ENCODE results near the gene ZBTB46.
"Not testable (repeated sequence)": the region's sequence is repeated elsewhere in the genome, so short reads cannot be mapped to it uniquely, and the experiment has no call there.

The ZBTB46 gene

GRCh38 chr20:63858393-63859165 is 27.5 kb upstream of the ZBTB46 start:
- DNase-seq (ENCODE audit: low read depth) = peak; percentile 91

GRCh38 chr20:63857764-63858392 is 26.8 kb upstream of the ZBTB46 start:
- no peak for DNase-seq (ENCODE audit: low read depth)

GRCh38 chr20:63856098-63856511 is 25.0 kb upstream of the ZBTB46 start:
- DNase-seq (ENCODE audit: low read depth) = no peak

DNA sequence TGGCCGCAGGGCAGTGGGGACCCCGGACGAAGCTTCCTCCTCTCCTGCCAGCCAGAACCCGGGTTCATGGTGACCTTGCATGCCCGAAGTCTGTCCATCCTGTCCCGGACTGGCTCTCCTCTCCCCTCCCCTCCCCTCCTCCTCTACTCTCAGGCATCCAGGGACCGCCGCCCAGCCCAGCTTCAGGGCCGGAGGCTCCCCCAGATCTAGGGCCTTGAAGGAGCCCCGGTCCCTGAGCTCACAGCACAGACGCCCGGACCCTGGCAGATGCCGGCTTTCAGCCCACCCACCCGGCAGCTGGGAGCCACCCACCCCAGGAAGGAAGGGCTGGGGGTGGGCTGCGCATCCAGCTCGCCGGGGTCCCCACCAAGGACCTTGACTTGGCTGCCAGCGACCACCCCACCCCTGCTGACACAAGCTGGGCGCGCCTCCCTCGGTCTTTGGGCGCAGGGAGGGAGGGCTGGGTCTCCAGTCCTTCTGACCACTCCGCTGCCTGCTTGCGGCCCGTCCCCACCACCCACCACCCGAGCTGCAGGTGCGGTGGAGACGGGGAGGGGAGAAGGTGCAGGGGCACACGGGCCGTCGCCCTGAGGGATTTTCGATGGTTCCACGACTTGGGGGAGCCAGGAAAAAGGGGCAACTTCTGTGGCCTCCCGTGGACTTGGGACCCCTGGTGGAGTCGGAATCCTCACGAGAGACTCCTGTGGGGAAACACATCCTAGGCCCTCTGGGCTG is 24.5 kb upstream of the ZBTB46 start:
- no peak for DNase-seq (ENCODE audit: low read depth)

DNA sequence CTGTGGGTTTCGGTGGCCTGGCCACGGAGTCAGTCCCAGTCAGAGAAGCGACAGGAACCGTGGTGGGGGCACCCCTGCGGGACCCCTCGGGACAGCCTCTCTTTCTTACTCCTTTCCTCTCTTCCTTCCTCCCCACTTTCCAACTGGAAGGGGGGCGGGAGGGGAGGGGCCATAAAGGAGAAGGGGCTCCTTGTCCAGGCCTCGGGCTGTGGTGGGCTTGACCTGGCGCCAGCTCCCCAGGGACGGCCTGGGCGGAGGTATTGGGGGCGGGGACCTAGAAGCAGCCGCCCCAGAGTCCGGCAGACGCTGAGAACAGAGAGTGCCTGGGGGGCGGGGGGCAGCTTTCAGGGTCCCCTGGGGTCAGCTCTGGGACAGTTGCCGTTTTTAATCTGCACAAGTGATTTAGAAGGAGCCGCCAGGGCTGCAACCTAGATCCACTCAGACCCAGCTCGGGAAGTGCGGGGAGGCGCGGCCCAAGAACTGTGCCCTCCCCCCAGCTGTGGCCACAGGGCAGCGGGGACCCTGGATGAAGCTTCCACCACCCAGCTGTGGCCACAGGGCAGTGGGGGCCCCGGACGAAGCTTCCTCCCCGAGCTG is 23.8 kb upstream of the ZBTB46 start:
- DNase-seq (ENCODE audit: low read depth) = no peak

GRCh38 chr20:63854069-63854765 is 23.2 kb upstream of the ZBTB46 start:
- DNase-seq (ENCODE audit: low read depth) = peak; percentile 90

GRCh38 chr20:63853733-63854068 is 22.6 kb upstream of the ZBTB46 start:
- DNase-seq (ENCODE audit: low read depth) = not testable (repeated sequence)

DNA sequence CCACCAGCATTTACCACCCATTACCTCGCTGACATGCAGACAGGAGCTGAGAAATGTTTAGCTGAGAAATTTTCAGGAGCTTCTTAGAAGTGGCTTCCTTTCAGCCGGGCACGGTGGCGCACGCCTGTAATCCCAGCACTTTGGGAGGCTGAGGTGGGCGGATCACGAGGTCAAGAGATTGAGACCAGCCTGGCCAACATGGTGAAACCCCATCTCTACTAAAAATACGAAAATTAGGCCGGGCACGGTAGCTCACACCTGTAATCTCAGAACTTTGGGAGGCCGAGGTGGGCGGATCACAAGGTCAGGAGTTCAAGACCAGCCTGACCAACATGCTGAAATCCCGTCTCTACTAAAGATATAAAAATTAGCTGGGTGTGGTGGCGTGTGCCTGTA is 20.5 kb upstream of the ZBTB46 start:
- DNase-seq (ENCODE audit: low read depth) = not testable (repeated sequence)

DNA sequence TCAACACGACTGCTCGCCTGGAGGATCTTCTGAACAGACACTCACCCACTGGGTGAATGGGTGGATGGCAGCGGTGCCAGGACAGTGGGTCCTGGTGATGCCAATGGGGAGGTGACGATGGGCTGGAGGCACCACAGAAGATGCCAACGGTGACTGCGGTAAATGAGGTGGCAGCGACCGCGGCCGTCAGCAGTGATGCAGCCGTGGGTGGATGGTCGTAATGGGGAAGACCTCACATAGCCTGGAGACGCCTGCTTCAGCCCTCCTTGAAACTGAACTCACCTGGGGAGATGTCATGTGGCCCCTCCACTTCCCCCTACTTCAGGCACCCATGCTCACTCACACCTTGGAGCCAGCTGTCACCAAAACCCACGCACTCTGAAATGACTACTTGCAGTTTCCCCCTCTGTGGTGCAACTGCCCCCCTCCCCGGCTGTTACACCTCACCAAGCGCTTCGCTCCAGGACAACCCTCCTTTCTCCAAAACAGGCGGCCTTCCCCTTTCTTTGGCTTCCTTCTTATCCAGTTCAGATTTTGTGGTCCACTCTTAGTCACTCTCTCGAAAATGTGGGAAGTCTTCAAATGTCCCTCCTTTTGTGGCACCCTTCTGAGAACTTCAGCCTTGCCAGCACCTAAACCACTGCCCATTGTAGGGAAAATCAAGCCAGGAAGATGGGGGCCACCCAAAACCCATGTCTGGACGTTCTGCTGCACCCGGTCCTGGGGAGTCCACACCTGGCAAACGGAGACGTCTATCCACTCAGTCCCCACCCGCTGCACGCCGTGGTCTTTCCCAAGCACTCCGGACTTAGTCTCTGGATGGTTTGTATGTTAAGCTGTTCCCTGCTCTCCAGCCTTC is 19.9 kb upstream of the ZBTB46 start:
- DNase-seq (ENCODE audit: low read depth) = no peak

DNA sequence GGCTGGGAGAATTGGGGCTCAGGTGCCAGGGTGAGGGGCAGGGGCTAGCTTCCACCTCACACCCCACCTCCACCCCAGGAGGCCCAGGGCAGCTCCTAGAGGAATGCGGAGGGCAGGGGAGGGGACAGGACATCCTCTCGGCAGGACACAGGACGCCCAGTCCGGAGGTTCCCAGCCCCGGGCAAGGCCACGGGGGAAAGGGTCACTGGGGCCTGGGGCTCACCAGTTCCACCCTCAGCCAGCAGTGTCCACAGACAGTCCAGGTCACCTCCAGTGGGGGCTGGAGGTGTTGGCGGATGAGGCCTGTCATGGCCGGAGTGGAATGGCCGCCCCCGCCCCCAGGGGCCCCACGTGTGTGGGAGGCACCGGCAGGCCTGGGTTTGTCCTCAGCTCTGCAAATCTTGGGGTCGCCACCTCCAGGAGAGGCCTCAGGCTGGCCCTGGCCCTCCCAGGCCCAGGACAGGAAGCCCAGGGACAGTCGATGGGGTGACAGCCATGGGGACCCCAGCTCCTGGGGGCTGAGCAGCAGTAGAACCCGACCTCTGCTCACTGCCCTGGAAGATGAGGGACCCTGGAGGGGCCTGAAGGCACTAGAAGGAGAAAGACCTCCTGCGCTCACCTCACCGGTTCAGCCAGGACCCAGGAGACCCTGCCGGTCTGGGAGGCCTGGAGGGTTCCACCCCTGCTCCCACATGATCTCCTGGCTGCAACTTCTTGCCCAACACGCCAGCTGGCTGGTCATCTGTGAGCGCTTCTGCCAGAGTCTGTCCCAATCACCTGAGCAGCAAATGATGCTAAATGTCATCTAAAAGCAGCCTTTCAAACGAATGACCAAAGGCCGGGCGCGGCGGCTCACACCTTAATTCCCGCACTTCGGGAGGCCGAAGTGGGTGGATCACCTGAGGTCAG is 17.2 kb upstream of the ZBTB46 start:
- no peak for DNase-seq (ENCODE audit: low read depth)

GRCh38 chr20:63847237-63848002 is 16.4 kb upstream of the ZBTB46 start:
- DNase-seq (ENCODE audit: low read depth) = peak; percentile 96

DNA sequence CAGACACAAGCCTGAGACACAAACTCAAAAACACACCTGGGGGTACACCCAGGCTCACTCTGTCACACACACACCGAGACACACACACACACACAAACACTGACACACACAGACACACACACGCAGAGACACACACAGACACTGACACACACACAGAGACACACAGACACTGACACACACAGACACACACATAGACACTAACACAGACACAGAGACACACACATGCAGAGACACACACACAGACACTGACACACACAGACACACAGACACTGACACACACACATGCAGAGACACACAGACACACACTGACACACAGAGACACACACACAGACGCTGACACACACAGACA is 15.8 kb upstream of the ZBTB46 start:
- no peak for DNase-seq (ENCODE audit: low read depth)

- DNase-seq (ENCODE audit: low read depth) = peak; percentile 80
Measured at GRCh38 chr20:63846128-63846771, 15.2 kb upstream of the ZBTB46 start.

DNA sequence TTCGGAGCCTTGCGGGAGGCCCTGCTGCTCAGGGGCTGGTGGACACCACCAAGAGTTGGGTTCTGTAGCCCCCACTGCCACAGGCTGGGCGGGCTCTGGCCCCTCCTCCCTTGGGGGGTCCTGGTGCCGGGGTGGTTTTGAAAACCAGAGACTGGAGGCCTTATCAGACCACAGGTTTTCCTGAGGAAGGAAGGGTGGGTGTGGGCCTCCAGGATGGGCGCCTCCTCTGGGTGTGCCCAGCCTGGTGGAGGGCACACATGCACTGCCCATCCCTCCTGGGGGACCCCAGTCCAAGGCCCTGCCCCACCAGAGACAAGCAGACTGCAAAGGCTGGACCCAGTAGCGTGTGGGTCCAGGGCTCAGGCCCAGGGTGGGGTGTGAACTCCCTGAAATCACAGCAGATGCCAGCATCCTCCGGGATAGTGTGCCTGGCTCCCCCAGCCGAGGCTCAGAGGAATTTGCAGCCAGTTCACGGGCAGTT is 13.5 kb upstream of the ZBTB46 start:
- DNase-seq (ENCODE audit: low read depth) = no peak

GRCh38 chr20:63843778-63844177 is 12.7 kb upstream of the ZBTB46 start:
- DNase-seq (ENCODE audit: low read depth) = no peak

- no peak for DNase-seq (ENCODE audit: low read depth)
Measured at GRCh38 chr20:63843222-63843621, 12.2 kb upstream of the ZBTB46 start.

- DNase-seq (ENCODE audit: low read depth) = no peak
Measured at GRCh38 chr20:63842258-63842657, 11.2 kb upstream of the ZBTB46 start.

- no peak for DNase-seq (ENCODE audit: low read depth)
Measured at GRCh38 chr20:63840405-63840828, 9.4 kb upstream of the ZBTB46 start.

GRCh38 chr20:63839620-63840019 is 8.6 kb upstream of the ZBTB46 start:
- no peak for DNase-seq (ENCODE audit: low read depth)

Data from CMK (cell line).